Uterus (tissue), 2 donors: Measurements from ENCODE around the gene CGB3.

ENCODE experiments used
- CTCF ChIP-seq, 4 experiments: fragments of 200-600 bp in 2 of 4; fragments of 450-650 bp in 2 of 4; sonication (generic) in 2 of 4; IDR thresholded peaks; one replicate each; pipeline ENCODE4 v1.5.1; 2016 to 2019; ENCODE audit warnings: antibody characterized with exemption in 4 of 4, mild to moderate bottlenecking in 2 of 4, moderate library complexity in 1 of 4
- POLR2A ChIP-seq, 2 donors: fragments of 450-650 bp; IDR thresholded peaks; one replicate each; pipeline ENCODE4 v1.6.1; 2016; ENCODE audit warnings: antibody characterized with exemption in 2 of 2, mild to moderate bottlenecking in 1 of 2, moderate library complexity in 1 of 2

GRCh38 chr19:49011194-49011593 is 12.9 kb downstream of the CGB3 start:
- TF ChIP-seq CTCF (IDR thresholded peaks at IDR 0.05): no peak
- TF ChIP-seq POLR2A (IDR thresholded peaks at IDR 0.05): no peak
